Hepatocyte (in vitro differentiated cells): ENCODE data around the gene ELFN1.

Experiments
- CTCF ChIP-seq: fragments of 200-600 bp; sonication (generic); IDR thresholded peaks from 2 replicates; pipeline ENCODE4 v1.5.1; 2016; ENCODE audit warnings: antibody characterized with exemption, mild to moderate bottlenecking; ENCODE audit not compliant: poor library complexity
- EZH2 ChIP-seq: fragments of 200-600 bp; sonication (generic); IDR thresholded peaks from 2 replicates; pipeline ENCODE4 v1.6.1; 2016; ENCODE audit warnings: antibody characterized with exemption, mild to moderate bottlenecking, borderline replicate concordance
- EZH2phosphoT487 ChIP-seq: fragments of 200-600 bp; sonication (generic); IDR thresholded peaks from one replicate; pipeline ENCODE4 v1.6.1; 2018; ENCODE audit warnings: antibody characterized with exemption, mild to moderate bottlenecking, low read depth, moderate library complexity; ENCODE audit not compliant: unreplicated experiment, severe bottlenecking

- no peak for TF ChIP-seq CTCF
- TF ChIP-seq EZH2: no peak
- TF ChIP-seq EZH2phosphoT487: no peak
Observed at GRCh38 chr7:1745576-1746490, 75.8 kb downstream of the ELFN1 start.
